ENCODE data around the gene CYP51A1. TPM values are rescaled to one million over a fixed set of nuclear protein-coding genes. Genes with fewer than 3 reads are reported as not detected.

CYP51A1 gene
- total RNA-seq, 1 donor from 2014 or later, result 129 TPM

- no peak for DNase-seq
- H3K36me3 ChIP-seq, result no peaks in the 10 kb centered on the region
- ATAC-seq, result no peak
- intact Hi-C loops (cut with DNase I), result no loop called here
- no peaks in the 10 kb centered on the region for H3K9me3 ChIP-seq
- H3K27me3 ChIP-seq (ENCODE audit: low read depth), result no peaks in the 10 kb centered on the region
- H3K27ac ChIP-seq, result no peak overlapping the region
- no peak overlapping the region for H3K4me3 ChIP-seq
- TF ChIP-seq CTCF (IDR thresholded peaks at IDR 0.05), result no peak
- no peaks in the 10 kb centered on the region for H3K4me1 ChIP-seq
Measured at GRCh38 chr7:92141161-92141560, 6.9 kb upstream of the CYP51A1 start.

- H3K27ac ChIP-seq, result no peak overlapping the region
- H3K4me1 ChIP-seq, result peaks cover 10% of the 10 kb centered on the region
- no peaks in the 10 kb centered on the region for H3K9me3 ChIP-seq
- H3K27me3 ChIP-seq (ENCODE audit: low read depth), result no peaks in the 10 kb centered on the region
- no peak overlapping the region for H3K4me3 ChIP-seq
- ATAC-seq (no peak), DNase-seq (no peak)
- H3K36me3 ChIP-seq, result no peaks in the 10 kb centered on the region
- intact Hi-C loops (cut with DNase I), result no loop called here
- no peak for TF ChIP-seq CTCF (IDR thresholded peaks at IDR 0.05)
Measured at GRCh38 chr7:92137557-92137956, 3.3 kb upstream of the CYP51A1 start.

- H3K27ac ChIP-seq, result peak overlapping the region; percentile 94
- DNase-seq (no peak), ATAC-seq (peak in 1 of 2 donors; percentile 28)
- peak overlapping the region; percentile 91 for H3K4me3 ChIP-seq
- intact Hi-C loops (cut with DNase I), result no loop called here
- peaks cover 12% of the 10 kb centered on the region for H3K36me3 ChIP-seq
- H3K27me3 ChIP-seq (ENCODE audit: low read depth), result no peaks in the 10 kb centered on the region
- H3K4me1 ChIP-seq, result peaks cover 11% of the 10 kb centered on the region
- H3K9me3 ChIP-seq, result no peaks in the 10 kb centered on the region
- TF ChIP-seq CTCF (IDR thresholded peaks at IDR 0.05), result peak; percentile 10
Measured at GRCh38 chr7:92135052-92135889, 994 bp upstream of the CYP51A1 start.

- Histone ChIP-seq H3K27ac (peak overlapping the region; percentile 94), H3K27me3 (ENCODE audit: low read depth) (no peaks in the 10 kb centered on the region), H3K4me1 (peaks cover 11% of the 10 kb centered on the region), H3K9me3 (no peaks in the 10 kb centered on the region), H3K36me3 (peaks cover 26% of the 10 kb centered on the region), H3K4me3 (peak overlapping the region; percentile 91)
- TF ChIP-seq CTCF (IDR thresholded peaks at IDR 0.05), result peak; percentile 75
- DNase-seq (peak; percentile 76), ATAC-seq (peak; percentile 71 to 74)
- intact Hi-C loops (cut with DNase I), result no loop called here
Measured at GRCh38 chr7:92133737-92134270, 473 bp downstream of the CYP51A1 start.

- H3K4me1 ChIP-seq, result peaks cover 11% of the 10 kb centered on the region
- H3K4me3 ChIP-seq, result peak overlapping the region; percentile 91
- peak; percentile 23 to 48 for ATAC-seq
- no peaks in the 10 kb centered on the region for H3K27me3 ChIP-seq (ENCODE audit: low read depth)
- H3K9me3 ChIP-seq, result no peaks in the 10 kb centered on the region
- no peak for TF ChIP-seq CTCF (IDR thresholded peaks at IDR 0.05)
- intact Hi-C loops (cut with DNase I), result no loop called here
- peak overlapping the region; percentile 94 for H3K27ac ChIP-seq
- H3K36me3 ChIP-seq, result peaks cover 31% of the 10 kb centered on the region
- DNase-seq, result no peak
Measured at GRCh38 chr7:92133133-92133736, 1.0 kb downstream of the CYP51A1 start.

All from lower lobe of right lung (tissue), 2 donors.